ENCODE measurements around the gene SF3B3. TPM values are rescaled to one million over a fixed set of nuclear protein-coding genes. Genes with fewer than 3 reads are reported as not detected.

Gene SF3B3
- total RNA-seq (2022; extraction: Qiagen RNA extraction), result 131 to 205 TPM (median 189 TPM) in 5 replicates

GRCh38 chr16:70523743-70524398, at the start of gene SF3B3:
Gene SF3B3 (plus strand): TSS chr16:70523816. CDS start chr16:70526657, 2,841 bp downstream.

DNA sequence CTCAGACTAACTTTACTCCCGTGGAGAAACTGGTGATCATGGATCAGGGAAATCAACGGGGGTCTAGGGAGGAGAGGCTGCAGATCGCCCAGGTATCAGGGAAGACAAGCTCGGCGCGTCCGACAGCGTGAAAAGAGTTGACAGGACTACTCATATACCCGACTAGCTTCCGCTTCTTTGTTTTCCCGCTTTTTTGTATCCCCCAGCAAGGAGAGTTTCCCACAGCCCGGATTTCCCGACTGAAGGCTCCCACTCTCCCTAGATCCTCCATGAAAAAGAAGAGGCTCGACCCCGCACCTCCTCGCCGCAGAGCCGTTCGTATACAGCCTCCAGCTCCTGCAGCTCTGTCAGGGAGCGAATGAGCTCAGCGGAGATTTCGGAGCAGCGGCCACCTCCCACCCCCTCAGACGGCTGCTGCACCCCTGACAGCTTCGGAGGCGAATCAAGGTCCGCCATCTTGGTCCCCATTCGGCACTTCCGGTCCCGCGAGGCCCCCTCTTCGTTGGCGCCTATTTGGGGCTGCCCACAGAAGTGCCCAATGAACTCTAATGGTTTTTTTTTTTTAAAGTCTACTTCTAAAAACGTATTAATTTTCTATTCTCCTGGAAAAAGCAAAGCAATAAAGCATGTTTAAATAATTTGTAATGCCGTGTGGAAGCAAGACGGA, 407 bp upstream of the SF3B3 start, which contains the start of gene COG4:
COG4 (minus strand) TSS at position 479 of the 667 bp plus-strand sequence; CDS start at position 468, 11 bp downstream.

Other genes with a start within 250 kb of the SF3B3 start
- 87.4 to 105 TPM (median 88.2 TPM) in 5 replicates for gene AARS1, start 234.3 kb upstream of the SF3B3 start, total RNA-seq (2022; extraction: Qiagen RNA extraction)
- 29.2 to 35.0 TPM (median 30.8 TPM) in 5 replicates for gene DDX19B, start 224.6 kb upstream of the SF3B3 start, total RNA-seq (2022; extraction: Qiagen RNA extraction)
- gene DDX19A, start 176.9 kb upstream of the SF3B3 start, total RNA-seq (2022; extraction: Qiagen RNA extraction), result 37.2 to 46.3 TPM (median 39.1 TPM) in 5 replicates
- gene ST3GAL2, start 84.7 kb upstream of the SF3B3 start, total RNA-seq (2022; extraction: Qiagen RNA extraction), result 16.2 to 22.9 TPM (median 21.7 TPM) in 5 replicates
- 5.0 to 5.6 TPM (median 5.1 TPM) in 5 replicates for gene FCSK, start 69.2 kb upstream of the SF3B3 start, total RNA-seq (2022; extraction: Qiagen RNA extraction)
- gene COG4, start 262 bp upstream of the SF3B3 start, total RNA-seq (2022; extraction: Qiagen RNA extraction), result 29.6 to 32.4 TPM (median 30.3 TPM) in 5 replicates
- 0.26 to 0.72 TPM (median 0.38 TPM) in 5 replicates for gene IL34, start 122.7 kb downstream of the SF3B3 start, total RNA-seq (2022; extraction: Qiagen RNA extraction)
- gene MTSS2, start 162.2 kb downstream of the SF3B3 start, total RNA-seq (2022; extraction: Qiagen RNA extraction), result 83.7 to 101 TPM (median 92.9 TPM) in 5 replicates